ACC112 (cell line): ENCODE data around the gene LRP1-AS.

Experiments used
- H2AFZ ChIP-seq: fragments of 200-600 bp; sonication (generic); one replicate; pipeline ENCODE4 v1.6.0; 2017; ENCODE audit warnings: antibody characterized with exemption, low read length; ENCODE audit not compliant: unreplicated experiment
- H3K27ac ChIP-seq: fragments of 200-600 bp; sonication (generic); 2 replicates; pipeline ENCODE4 v1.5.1; 2014; ENCODE audit warnings: low read depth, mild to moderate bottlenecking, antibody characterized with exemption, low read length, moderate library complexity
- H3K27me3 ChIP-seq: fragments of 200-600 bp; sonication (generic); 2 replicates; pipeline ENCODE4 v1.6.1; 2014; ENCODE audit warnings: mild to moderate bottlenecking, antibody characterized with exemption, low read length, moderate library complexity, mixed read lengths; ENCODE audit not compliant: insufficient read depth
- H3K36me3 ChIP-seq: fragments of 200-600 bp; sonication (generic); 2 replicates; pipeline ENCODE4 v1.6.1; 2016; ENCODE audit warnings: mild to moderate bottlenecking, antibody characterized with exemption, low read length, moderate library complexity, mixed read lengths; ENCODE audit not compliant: insufficient read depth
- H3K4me1 ChIP-seq: fragments of 200-600 bp; sonication (generic); one replicate; pipeline ENCODE4 v1.6.1; 2016; ENCODE audit warnings: low read length, mixed read lengths; ENCODE audit not compliant: insufficient read depth, unreplicated experiment, control insufficient read depth
- H3K4me3 ChIP-seq: fragments of 200-600 bp; sonication (generic); 2 replicates; pipeline ENCODE4 v1.5.1; 2014; ENCODE audit warnings: mild to moderate bottlenecking, low read depth, low read length
- H3K79me2 ChIP-seq: fragments of 200-600 bp; sonication (generic); one replicate; pipeline ENCODE4 v1.6.0; 2016; ENCODE audit warnings: low read length; ENCODE audit not compliant: control insufficient read depth, unreplicated experiment, insufficient read depth

The LRP1-AS gene

DNA sequence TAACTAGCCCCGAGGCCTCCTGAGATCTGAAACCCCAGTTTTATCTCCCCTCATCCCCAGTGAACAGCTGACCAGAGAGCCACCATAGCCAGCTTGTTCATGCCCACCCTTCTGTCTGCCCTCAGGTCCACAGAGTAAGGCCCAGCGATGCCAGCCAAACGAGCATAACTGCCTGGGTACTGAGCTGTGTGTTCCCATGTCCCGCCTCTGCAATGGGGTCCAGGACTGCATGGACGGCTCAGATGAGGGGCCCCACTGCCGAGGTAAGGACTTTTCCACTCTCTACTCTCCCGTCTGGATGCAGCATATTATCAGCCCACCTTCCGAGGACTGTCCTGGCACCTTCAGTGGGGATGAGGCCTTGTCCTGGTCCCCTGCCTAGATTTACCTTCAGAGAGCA lies 6.2 kb downstream of the LRP1-AS start:
- Histone ChIP-seq H3K79me2 (peaks cover 67% of the 10 kb centered on the region), H3K4me3 (no peak overlapping the region), H3K27ac (no peak overlapping the region), H3K27me3 (no peaks in the 10 kb centered on the region), H2AFZ (no peak overlapping the region), H3K36me3 (peaks cover 54% of the 10 kb centered on the region), H3K4me1 (peaks cover 70% of the 10 kb centered on the region)

DNA sequence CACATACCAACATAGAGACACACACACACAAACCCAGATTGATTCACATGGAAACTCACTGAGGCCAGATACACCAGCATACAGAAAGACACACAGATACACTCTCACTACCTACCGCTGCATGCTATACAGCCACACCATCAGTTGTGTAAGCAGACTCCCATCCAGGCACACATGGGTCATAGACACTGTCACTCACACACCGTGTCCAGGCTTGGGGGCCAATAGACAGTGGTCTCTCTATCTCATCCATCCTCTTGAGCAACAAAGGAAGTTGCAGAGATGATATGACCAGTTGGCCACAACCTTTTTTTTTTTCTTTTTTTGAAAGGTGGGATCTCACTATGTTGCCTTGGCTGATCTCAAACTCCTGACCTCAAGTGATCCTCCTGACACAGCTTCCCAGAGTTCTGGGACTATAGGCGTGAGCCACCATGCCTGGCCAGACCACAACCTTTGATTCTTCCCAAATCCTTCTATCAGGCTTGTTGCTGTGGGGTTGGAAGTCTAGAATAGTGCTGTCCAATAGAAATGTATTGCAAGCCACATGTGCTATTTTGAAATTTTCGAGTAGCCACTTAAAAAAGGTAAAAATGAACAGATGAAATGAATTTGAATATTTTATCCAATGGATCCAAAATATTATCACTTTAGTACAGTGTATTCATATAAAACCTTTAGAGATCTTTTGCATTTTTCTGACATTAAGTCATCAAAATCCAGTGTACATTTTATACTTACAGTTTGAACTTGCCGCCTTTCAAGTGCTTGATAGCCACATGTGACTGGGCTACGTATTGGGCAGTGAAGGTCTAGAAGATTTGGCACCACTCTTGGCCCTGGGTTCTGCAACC lies 7.4 kb downstream of the LRP1-AS start:
- H3K4me3 ChIP-seq = peak overlapping the region; percentile 5; the same call in 1 of the 2 replicates
- peaks cover 70% of the 10 kb centered on the region for H3K4me1 ChIP-seq
- H2AFZ ChIP-seq = no peak overlapping the region
- H3K36me3 ChIP-seq = peaks cover 42% of the 10 kb centered on the region
- peak overlapping the region; percentile 59 for H3K27ac ChIP-seq
- no peaks in the 10 kb centered on the region for H3K27me3 ChIP-seq
- peaks cover 71% of the 10 kb centered on the region for H3K79me2 ChIP-seq

DNA sequence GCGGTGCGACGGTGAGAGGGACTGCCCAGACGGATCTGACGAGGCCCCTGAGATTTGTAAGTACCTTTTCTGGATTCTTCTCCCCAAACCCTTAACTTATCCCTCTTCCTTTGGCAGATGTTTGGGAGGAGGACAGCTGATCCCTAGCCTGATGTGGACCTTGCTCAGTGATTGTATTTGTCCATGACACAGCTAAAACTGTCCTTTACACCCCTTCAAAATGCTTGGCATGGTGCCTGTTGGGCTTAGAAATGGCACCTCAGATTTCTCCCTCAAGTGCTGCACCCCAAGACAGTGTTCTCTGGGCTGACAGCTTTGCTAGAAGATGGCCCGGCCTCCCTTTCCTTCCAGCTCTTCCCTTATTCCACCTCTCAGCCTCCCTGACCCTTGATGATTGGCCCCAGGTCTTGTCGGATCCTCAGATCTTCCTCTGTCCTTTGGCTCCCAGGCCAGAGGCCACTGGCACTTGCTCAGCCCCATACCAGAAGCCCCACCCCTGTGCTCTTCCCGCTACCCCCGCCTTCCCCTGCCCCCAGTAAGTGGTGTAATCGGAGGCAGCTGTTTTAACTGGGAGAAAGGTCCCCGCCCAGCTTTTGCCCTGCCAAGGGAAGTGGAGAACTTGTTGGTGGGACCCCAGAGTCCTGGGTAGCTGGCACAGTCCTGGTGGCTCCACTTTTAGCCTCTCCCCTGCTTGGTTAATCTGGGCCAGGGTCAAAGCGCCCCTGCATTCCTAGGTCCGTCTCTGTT lies 8.7 kb downstream of the LRP1-AS start:
- Histone ChIP-seq H3K79me2 (peaks cover 79% of the 10 kb centered on the region), H3K27me3 (no peaks in the 10 kb centered on the region), H2AFZ (no peak overlapping the region), H3K36me3 (peaks cover 37% of the 10 kb centered on the region), H3K27ac (peak overlapping the region; percentile 59), H3K4me1 (peaks cover 77% of the 10 kb centered on the region), H3K4me3 (peak overlapping the region; percentile 19; the same call in 1 of the 2 replicates)

DNA sequence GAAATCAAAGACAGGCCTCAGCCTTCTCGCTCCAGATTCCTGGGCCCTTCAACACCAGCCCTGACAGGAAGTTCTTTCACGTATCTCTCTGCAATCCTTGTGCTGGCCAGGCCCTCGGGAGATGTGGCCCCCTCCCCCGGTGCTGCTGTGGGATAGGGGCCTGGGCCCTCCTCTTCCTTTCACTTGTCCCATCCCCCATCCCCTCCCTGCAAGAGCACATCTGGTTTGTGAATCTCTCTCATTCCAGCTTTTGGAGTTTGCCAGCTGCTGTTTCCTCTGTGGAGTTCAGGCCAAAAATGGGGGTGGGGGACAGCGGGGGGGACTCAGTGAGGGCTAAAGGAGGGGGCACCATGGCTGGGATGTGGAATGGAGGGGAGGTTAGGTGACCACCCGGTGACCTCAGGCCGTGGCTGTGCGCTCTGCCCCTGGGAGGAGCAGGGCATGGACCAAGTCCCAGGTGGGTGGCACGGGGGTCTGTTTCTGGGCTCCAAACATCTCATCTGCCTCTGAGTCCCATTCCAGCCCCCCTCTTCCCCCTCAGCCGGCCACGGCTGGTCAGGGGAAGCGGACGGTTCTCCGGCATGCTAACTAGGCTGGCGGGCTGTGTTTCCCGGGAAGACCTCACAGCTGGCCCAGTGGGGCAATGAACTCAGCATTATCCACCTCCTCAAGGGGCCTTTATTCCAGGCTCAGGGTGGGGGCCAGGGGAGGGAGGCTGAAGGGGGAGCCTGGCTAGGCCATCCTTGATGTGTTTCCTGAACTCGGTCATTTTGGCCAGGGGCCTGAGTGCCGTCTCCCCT lies 11.7 kb downstream of the LRP1-AS start:
- H3K79me2 ChIP-seq = peaks cover 80% of the 10 kb centered on the region
- no peaks in the 10 kb centered on the region for H3K27me3 ChIP-seq
- peaks cover 13% of the 10 kb centered on the region for H3K36me3 ChIP-seq
- peaks cover 94% of the 10 kb centered on the region for H3K4me1 ChIP-seq
- H3K4me3 ChIP-seq = peak overlapping the region; percentile 29
- peak overlapping the region; percentile 70 for H3K27ac ChIP-seq
- H2AFZ ChIP-seq = no peak overlapping the region

DNA sequence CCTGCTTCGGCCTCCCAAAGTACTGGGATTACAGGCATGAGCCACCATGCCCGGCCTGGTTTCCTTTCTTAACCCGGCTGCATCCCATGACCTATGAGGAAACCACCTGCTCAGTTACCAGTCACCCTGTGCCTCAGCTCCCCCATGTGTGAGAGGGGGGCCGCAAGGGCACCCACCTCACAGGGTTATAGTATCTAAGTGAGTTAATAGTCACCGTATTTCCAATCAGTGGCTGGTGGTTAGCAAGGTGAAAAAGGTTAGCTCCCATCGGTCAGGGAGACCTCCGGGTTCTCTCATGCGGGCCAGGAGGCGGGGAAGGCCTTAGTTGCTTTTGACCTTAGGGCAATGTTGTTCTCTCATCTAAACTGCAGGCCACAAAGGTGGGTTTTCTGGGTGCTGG lies 12.5 kb downstream of the LRP1-AS start:
- Histone ChIP-seq H3K79me2 (peaks cover 88% of the 10 kb centered on the region), H3K36me3 (peaks cover 10% of the 10 kb centered on the region), H3K4me1 (peaks cover 91% of the 10 kb centered on the region), H3K27me3 (no peaks in the 10 kb centered on the region), H3K4me3 (peak overlapping the region; percentile 29), H3K27ac (peak overlapping the region; percentile 70), H2AFZ (no peak overlapping the region)

DNA sequence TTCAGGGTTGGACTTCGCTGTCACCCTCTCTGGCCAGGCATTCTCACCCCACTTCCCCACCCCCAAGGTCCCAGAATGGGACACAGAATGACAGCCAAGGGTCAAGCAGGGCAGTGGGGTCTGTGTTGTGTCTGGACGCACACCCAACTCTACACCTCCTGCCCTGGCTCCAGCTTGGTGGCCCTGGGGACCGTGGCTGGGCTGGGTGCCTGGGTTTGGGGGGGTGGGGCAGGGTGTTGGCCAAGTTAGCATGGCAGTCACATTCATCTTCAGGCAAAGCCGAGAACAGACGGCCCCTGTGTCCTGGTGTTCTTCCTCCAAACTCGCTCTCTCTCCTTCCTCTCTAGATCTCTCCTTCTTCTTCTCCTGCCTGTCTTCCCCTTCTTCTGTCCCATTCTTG lies 13.5 kb downstream of the LRP1-AS start:
- no peaks in the 10 kb centered on the region for H3K36me3 ChIP-seq
- no peaks in the 10 kb centered on the region for H3K27me3 ChIP-seq
- peak overlapping the region; percentile 52 for H3K4me3 ChIP-seq
- H2AFZ ChIP-seq = no peak overlapping the region
- peaks cover 81% of the 10 kb centered on the region for H3K4me1 ChIP-seq
- H3K79me2 ChIP-seq = peaks cover 92% of the 10 kb centered on the region
- H3K27ac ChIP-seq = peak overlapping the region; percentile 70

DNA sequence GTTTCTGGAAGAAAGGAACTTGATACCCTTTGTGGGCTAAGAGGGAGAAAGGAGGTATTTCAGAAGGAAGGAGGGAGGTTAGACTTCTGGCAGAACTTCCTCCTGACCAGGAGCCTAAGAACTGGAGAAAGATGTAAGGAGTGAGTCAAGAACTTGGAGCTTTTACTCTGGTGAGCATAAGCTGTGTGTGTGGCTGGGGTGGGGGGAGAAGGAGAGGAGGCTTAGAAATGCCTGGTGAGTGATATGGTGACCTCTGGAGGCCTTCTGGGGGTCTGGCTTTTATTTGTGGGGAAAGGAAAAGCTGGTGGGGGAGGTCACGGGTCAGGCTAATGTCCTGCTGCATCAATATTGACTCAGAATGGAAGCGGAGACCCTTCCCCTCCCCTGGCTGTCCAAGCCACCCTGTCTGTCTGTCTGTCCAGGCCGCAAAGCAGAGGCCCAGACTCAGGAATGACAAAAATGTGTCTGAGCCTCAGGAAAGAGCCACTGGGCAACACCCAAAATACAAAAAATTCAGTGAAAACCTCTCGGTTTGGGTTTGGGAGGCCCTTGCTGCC lies 14.3 kb downstream of the LRP1-AS start:
- Histone ChIP-seq H2AFZ (no peak overlapping the region), H3K4me1 (peaks cover 73% of the 10 kb centered on the region), H3K27ac (peak overlapping the region; percentile 94), H3K4me3 (peak overlapping the region; percentile 97), H3K36me3 (no peaks in the 10 kb centered on the region), H3K79me2 (peaks cover 88% of the 10 kb centered on the region), H3K27me3 (no peaks in the 10 kb centered on the region)

DNA sequence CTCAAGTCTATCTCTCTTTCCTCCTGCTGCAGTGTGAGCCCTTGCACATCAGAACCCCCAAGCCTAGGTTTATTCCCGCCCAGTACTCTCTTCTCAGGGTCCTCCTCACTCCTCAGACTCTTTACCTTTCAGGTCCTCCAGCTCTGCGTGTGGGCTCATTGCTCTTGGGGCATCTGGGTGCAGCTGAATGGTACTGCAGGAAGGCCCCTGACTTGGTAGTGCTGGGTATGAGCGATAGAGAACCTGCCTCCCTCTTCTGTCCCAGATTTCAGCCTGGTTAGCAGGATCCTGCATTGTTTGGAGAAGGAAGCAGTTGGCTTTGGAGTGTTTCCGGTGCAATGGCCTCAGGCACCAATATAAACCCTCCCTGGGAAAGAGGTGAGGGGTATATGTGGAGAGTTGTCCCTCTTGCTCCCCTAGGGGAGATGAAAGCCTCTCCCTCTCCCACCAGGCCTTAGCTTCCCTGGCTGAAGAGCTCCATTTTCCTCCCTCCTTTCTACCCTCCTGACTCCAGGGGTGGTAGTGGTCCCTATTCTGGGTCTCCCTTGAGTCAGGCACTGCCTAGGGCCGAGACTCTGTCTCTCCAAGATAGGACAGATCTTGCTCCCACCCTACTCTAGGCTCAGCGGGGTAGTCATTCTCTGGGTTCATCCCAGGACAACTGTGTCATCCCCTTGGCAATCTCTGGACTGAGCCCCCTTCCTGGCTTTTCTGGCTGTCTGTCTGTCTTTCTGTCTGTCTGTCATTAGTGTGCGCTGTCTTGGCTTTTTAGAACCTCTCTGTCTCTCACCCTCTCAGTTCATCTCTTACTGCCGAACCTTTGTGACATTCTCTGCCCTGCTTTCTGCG lies 15.3 kb downstream of the LRP1-AS start:
- Histone ChIP-seq H3K36me3 (no peaks in the 10 kb centered on the region), H3K4me1 (peaks cover 64% of the 10 kb centered on the region), H3K79me2 (peaks cover 80% of the 10 kb centered on the region), H2AFZ (no peak overlapping the region), H3K27me3 (no peaks in the 10 kb centered on the region), H3K4me3 (peak overlapping the region; percentile 97), H3K27ac (peak overlapping the region; percentile 94)

DNA sequence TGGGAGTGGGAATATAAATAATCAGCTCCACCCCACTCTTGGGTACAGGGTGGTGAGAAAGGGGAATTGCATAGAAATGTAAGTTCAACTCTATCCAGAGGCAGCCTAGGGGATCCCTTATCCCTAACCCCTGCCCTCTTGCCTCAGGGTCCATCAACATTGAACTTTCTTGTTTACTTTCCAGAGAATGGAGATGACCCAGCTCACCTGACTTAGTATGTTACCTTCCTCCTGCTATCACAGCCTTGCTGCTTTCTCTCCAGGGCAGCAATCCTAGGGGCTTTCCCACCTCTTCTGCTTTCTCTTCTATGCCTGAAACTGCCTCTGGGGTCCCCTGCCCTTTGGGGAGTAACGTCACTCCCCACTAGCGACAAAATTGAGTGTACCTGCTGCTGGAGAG lies 16.5 kb downstream of the LRP1-AS start:
- Histone ChIP-seq H2AFZ (no peak overlapping the region), H3K36me3 (no peaks in the 10 kb centered on the region), H3K4me1 (peaks cover 61% of the 10 kb centered on the region), H3K27ac (peak overlapping the region; percentile 94), H3K27me3 (no peaks in the 10 kb centered on the region), H3K4me3 (peak overlapping the region; percentile 97), H3K79me2 (peaks cover 71% of the 10 kb centered on the region)
